SK-N-SH (cell line): Measurements from ENCODE around the gene POU6F2. TPM values are rescaled to one million over a fixed set of nuclear protein-coding genes. Genes with fewer than 3 reads are reported as not detected.

Source experiments
- CTCF ChIA-PET: fragments of 300-600, 350-600 bp; formaldehyde crosslinking; extraction: SDS; loops from one replicate; lab custom pipeline; 2021; lab: Yijun Ruan, JAX
- POLR2A ChIA-PET: fragments of 350-600 bp; sonication (Branson Sonifier 250); formaldehyde crosslinking; extraction: SDS; loops from one replicate; lab custom pipeline; 2020; ENCODE audit warnings: antibody characterized with exemption, inconsistent platforms; lab: Yijun Ruan, JAX
- DNase-seq: peaks from one replicate; pipeline ENCODE4 v3.0.0; 2012
- H2AFZ ChIP-seq: fragments of 200-600 bp; sonication (generic); 2 replicates; pipeline ENCODE4 v1.8.1; 2016; ENCODE audit warnings: antibody characterized with exemption, mild to moderate bottlenecking, low read depth
- H3F3A ChIP-seq: fragments of 200-600 bp; sonication (generic); replicated peaks from 2 replicates; pipeline ENCODE3; 2016; ENCODE audit warnings: antibody characterized with exemption, mild to moderate bottlenecking; ENCODE audit not compliant: insufficient read depth
- H3K27ac ChIP-seq, 2 experiments: fragments of 200-500 bp in 1 of 2; fragments of 200-600 bp in 1 of 2; sonication (Bioruptor generic) in 1 of 2; sonication (generic), shearing (Covaris generic) in 1 of 2; 2 replicates each; pipeline versions ENCODE4 v1.5.1 to v1.6.1; 2014 to 2016; ENCODE audit warnings: low read depth in 2 of 2, inconsistent platforms in 1 of 2, low read length in 1 of 2, mild to moderate bottlenecking in 1 of 2, mixed read lengths in 1 of 2
- H3K27me3 ChIP-seq: fragments of 200-600 bp; sonication (generic), shearing (Covaris generic); 2 replicates; pipeline ENCODE4 v1.6.1; 2016; ENCODE audit warnings: mixed run types; ENCODE audit not compliant: insufficient read depth
- H3K36me3 ChIP-seq, 2 experiments: fragments of 200-500 bp in 1 of 2; fragments of 200-600 bp in 1 of 2; sonication (Bioruptor generic) in 1 of 2; sonication (generic) in 1 of 2; replicated peaks in 1 of 2; 2 replicates each; pipeline versions ENCODE3 to v1.5.1; 2014 to 2016; ENCODE audit warnings: low read length in 1 of 2, mild to moderate bottlenecking in 1 of 2; ENCODE audit not compliant: insufficient read depth in 2 of 2, control insufficient read depth in 1 of 2
- H3K4me1 ChIP-seq, 2 experiments: fragments of 200-500 bp in 1 of 2; fragments of 200-600 bp in 1 of 2; sonication (Bioruptor generic) in 1 of 2; sonication (generic), shearing (Covaris generic) in 1 of 2; 2 replicates each; pipeline versions ENCODE4 v1.5.1 to v1.6.1; 2014 to 2016; ENCODE audit warnings: low read depth in 1 of 2, low read length in 1 of 2, mixed run types in 1 of 2; ENCODE audit not compliant: insufficient read depth in 2 of 2, control insufficient read depth in 1 of 2
- H3K4me2 ChIP-seq: fragments of 200-600 bp; sonication (generic), shearing (Covaris generic); 2 replicates; pipeline ENCODE4 v1.6.1; 2017; ENCODE audit warnings: mixed run types
- H3K4me3 ChIP-seq, 2 experiments: fragments of 200-500 bp in 1 of 2; fragments of 200-600 bp in 1 of 2; sonication (Bioruptor generic) in 1 of 2; sonication (generic), shearing (Covaris generic) in 1 of 2; 2 replicates each; pipeline versions ENCODE4 v1.5.1 to v1.8.1; 2014 to 2016; ENCODE audit warnings: low read depth in 2 of 2, inconsistent platforms in 1 of 2, low read length in 1 of 2, mild to moderate bottlenecking in 1 of 2, mixed read lengths in 1 of 2, moderate library complexity in 1 of 2
- H3K79me2 ChIP-seq: fragments of 200-600 bp; sonication (generic); 2 replicates; pipeline ENCODE4 v1.8.1; 2017; ENCODE audit warnings: mild to moderate bottlenecking; ENCODE audit not compliant: insufficient read depth
- H3K9ac ChIP-seq: fragments of 200-600 bp; sonication (generic); 2 replicates; pipeline ENCODE4 v1.6.1; 2017; ENCODE audit warnings: mixed run types
- H3K9me2 ChIP-seq: fragments of 200-600 bp; sonication (generic); 2 replicates; pipeline ENCODE4 v1.6.1; 2017; ENCODE audit warnings: mixed run types
- H3K9me3 ChIP-seq: fragments of 200-600 bp; sonication (generic); 2 replicates; pipeline ENCODE4 v1.6.1; 2017; ENCODE audit warnings: mixed run types, mild to moderate bottlenecking, moderate library complexity
- H4K20me1 ChIP-seq: fragments of 200-600 bp; sonication (generic); 2 replicates; pipeline ENCODE4 v1.6.1; 2017; ENCODE audit warnings: mild to moderate bottlenecking, mixed run types; ENCODE audit not compliant: insufficient read depth
- ELF1 ChIP-seq: IDR thresholded peaks from 2 replicates; pipeline ENCODE4 v1.4.0; 2012
- EP300 ChIP-seq, 2 experiments: IDR thresholded peaks; 2 replicates each; pipeline versions ENCODE4 v1.4.0 to v1.6.1; 2012; ENCODE audit warnings: borderline replicate concordance in 1 of 2, low read depth in 1 of 2, low read length in 1 of 2
- EZH2phosphoT487 ChIP-seq: fragments of 200-600 bp; sonication (generic); IDR thresholded peaks from 2 replicates; pipeline ENCODE4 v1.6.1; 2017; ENCODE audit warnings: low read depth, mixed run types, mild to moderate bottlenecking, antibody characterized with exemption, moderate library complexity, borderline replicate concordance
- FOXJ3 ChIP-seq: sonication (generic); formaldehyde crosslinking; IDR thresholded peaks from 2 replicates; pipeline ENCODE4 v1.5.1; 2020; ENCODE audit warnings: mild to moderate bottlenecking, missing genetic modification reagents
- GABPA ChIP-seq: IDR thresholded peaks from 2 replicates; pipeline ENCODE4 v1.4.0; 2012; ENCODE audit warnings: low read depth, mild to moderate bottlenecking
- GATA2 ChIP-seq: sonication (generic); formaldehyde crosslinking; IDR thresholded peaks from 2 replicates; pipeline ENCODE4 v1.5.0; 2020; ENCODE audit warnings: mild to moderate bottlenecking, missing genetic modification reagents
- MEF2A ChIP-seq: IDR thresholded peaks from 2 replicates; pipeline ENCODE4 v1.4.0; 2012; ENCODE audit warnings: low read depth, borderline replicate concordance
- MXI1 ChIP-seq: IDR thresholded peaks from 2 replicates; pipeline ENCODE4 v1.6.1; 2012; ENCODE audit warnings: mild to moderate bottlenecking, low read depth, low read length, improper control_type of control experiment
- RCOR1 ChIP-seq: fragments of 150-350 bp; IDR thresholded peaks from 2 replicates; pipeline ENCODE4 v1.6.1; 2017; ENCODE audit warnings: antibody characterized with exemption, low read length
- RXRA ChIP-seq: IDR thresholded peaks from 2 replicates; pipeline ENCODE4 v1.4.0; 2012; ENCODE audit warnings: low read depth, mild to moderate bottlenecking, borderline replicate concordance
- SMC3 ChIP-seq: IDR thresholded peaks from 2 replicates; pipeline ENCODE4 v1.6.1; 2012; ENCODE audit warnings: low read depth, low read length, improper control_type of control experiment
- TEAD4 ChIP-seq: IDR thresholded peaks from 2 replicates; pipeline ENCODE4 v1.4.0; 2012; ENCODE audit warnings: mild to moderate bottlenecking, borderline replicate concordance; ENCODE audit not compliant: insufficient read depth
- YY1 ChIP-seq: IDR thresholded peaks from 2 replicates; pipeline ENCODE4 v1.4.0; 2012; ENCODE audit warnings: low read depth, mild to moderate bottlenecking
- WGBS: methylation state at CpG from one replicate; pipeline ENCODE4 v1.1.6; 2017; ENCODE audit warnings: low lambda C conversion rate; 5-methylcytosine and 5-hydroxymethylcytosine counted together
- polyA plus RNA-seq, 3 experiments: library from polyadenylated mRNA; depleted of rRNA; stranded (reverse); fragments of >200 nt; gene quantifications; 2 replicates each; pipeline ENCODE4 v1.2.3, GENCODE V29; 2012
- TF ChIP-seq, protein P1 (sequence below): fragments of 200-600 bp; sonication (generic); IDR thresholded peaks from 2 replicates; pipeline ENCODE4 v1.6.1; 2017; ENCODE audit warnings: antibody characterized with exemption, mild to moderate bottlenecking, moderate library complexity
- TF ChIP-seq, protein P2 (sequence below): IDR thresholded peaks from 2 replicates; pipeline ENCODE4; 2012
- TF ChIP-seq, protein P3 (sequence below): IDR thresholded peaks from 2 replicates; pipeline ENCODE4 v1.4.0; 2012; ENCODE audit warnings: low read depth, borderline replicate concordance

POU6F2 gene
- polyA plus RNA-seq, 1 of the 3 experiments (the other 2 are of a cell fraction), result under 0.01 TPM

DNA sequence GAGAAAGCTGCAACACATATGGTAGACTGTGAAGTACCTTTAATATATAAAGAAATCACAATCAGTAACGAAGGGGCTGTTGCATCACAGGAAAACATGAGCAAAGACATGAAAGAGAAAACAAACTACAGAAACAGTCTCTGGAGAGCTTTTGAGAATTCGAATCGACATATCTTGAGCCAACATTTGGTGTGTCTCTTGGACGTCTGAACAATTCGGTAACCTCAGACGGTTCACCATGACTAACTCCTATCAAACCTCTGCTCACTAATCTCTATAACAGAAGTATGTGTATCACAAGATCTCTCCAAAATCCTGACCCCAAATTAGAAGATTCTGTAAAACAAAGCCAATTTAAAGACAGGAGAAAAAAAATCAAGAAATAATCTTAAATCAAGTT, 326.5 kb downstream of the POU6F2 start:
- no peak for DNase-seq
- no peak overlapping the region for H2AFZ ChIP-seq
- H3K27ac ChIP-seq, result no peak overlapping the region
- no peaks in the 10 kb centered on the region for H3F3A ChIP-seq
- H3K27me3 ChIP-seq, result peaks cover 19% of the 10 kb centered on the region
- no peaks in the 10 kb centered on the region for H3K36me3 ChIP-seq
- no peak for TF ChIP-seq TEAD4
- TF ChIP-seq EZH2phosphoT487, result no peak
- no peak for TF ChIP-seq YY1
- TF ChIP-seq GABPA, result no peak
- no peak for TF ChIP-seq MXI1
- no peak for TF ChIP-seq SMC3
- TF ChIP-seq, protein P1, sequence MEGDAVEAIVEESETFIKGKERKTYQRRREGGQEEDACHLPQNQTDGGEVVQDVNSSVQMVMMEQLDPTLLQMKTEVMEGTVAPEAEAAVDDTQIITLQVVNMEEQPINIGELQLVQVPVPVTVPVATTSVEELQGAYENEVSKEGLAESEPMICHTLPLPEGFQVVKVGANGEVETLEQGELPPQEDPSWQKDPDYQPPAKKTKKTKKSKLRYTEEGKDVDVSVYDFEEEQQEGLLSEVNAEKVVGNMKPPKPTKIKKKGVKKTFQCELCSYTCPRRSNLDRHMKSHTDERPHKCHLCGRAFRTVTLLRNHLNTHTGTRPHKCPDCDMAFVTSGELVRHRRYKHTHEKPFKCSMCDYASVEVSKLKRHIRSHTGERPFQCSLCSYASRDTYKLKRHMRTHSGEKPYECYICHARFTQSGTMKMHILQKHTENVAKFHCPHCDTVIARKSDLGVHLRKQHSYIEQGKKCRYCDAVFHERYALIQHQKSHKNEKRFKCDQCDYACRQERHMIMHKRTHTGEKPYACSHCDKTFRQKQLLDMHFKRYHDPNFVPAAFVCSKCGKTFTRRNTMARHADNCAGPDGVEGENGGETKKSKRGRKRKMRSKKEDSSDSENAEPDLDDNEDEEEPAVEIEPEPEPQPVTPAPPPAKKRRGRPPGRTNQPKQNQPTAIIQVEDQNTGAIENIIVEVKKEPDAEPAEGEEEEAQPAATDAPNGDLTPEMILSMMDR, result no peak
- TF ChIP-seq EP300 (IDR thresholded peaks at IDR 0.05; ENCODE audit: borderline replicate concordance in 1 of 2, low read depth in 1 of 2, low read length in 1 of 2), result no peak
- TF ChIP-seq, protein P2, sequence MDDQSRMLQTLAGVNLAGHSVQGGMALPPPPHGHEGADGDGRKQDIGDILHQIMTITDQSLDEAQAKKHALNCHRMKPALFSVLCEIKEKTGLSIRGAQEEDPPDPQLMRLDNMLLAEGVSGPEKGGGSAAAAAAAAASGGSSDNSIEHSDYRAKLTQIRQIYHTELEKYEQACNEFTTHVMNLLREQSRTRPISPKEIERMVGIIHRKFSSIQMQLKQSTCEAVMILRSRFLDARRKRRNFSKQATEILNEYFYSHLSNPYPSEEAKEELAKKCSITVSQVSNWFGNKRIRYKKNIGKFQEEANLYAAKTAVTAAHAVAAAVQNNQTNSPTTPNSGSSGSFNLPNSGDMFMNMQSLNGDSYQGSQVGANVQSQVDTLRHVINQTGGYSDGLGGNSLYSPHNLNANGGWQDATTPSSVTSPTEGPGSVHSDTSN, result no peak
- no peak for TF ChIP-seq ELF1
- TF ChIP-seq, protein P3, sequence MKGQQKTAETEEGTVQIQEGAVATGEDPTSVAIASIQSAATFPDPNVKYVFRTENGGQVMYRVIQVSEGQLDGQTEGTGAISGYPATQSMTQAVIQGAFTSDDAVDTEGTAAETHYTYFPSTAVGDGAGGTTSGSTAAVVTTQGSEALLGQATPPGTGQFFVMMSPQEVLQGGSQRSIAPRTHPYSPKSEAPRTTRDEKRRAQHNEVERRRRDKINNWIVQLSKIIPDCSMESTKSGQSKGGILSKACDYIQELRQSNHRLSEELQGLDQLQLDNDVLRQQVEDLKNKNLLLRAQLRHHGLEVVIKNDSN, result no peak
- TF ChIP-seq GATA2 (CRISPR knock-in tag), result no peak
- no peak for TF ChIP-seq MEF2A
- no peak for TF ChIP-seq FOXJ3 (CRISPR knock-in tag)
- no peak for TF ChIP-seq RCOR1
- no peak for TF ChIP-seq RXRA
- TF ChIP-seq, all 33 proteins: peak for 0
- no peaks in the 10 kb centered on the region for H4K20me1 ChIP-seq
- ChIA-PET POLR2A (no interaction called here), CTCF (no interaction called here)
- no peak overlapping the region for H3K4me2 ChIP-seq
- no peaks in the 10 kb centered on the region for H3K9me3 ChIP-seq
- 17% methylated on average over 6 of the region's 6 CpGs for WGBS
- H3K9me2 ChIP-seq, result no peaks in the 10 kb centered on the region
- H3K9ac ChIP-seq, result no peak overlapping the region
- H3K4me1 ChIP-seq, result no peaks in the 10 kb centered on the region
- H3K4me3 ChIP-seq, result no peak overlapping the region
- H3K79me2 ChIP-seq, result no peaks in the 10 kb centered on the region
